GM23248 (cell line): Measurements from ENCODE around the gene GHRH.

Experiments used
- EZH2 ChIP-seq: fragments of 200-600 bp; sonication (generic); IDR thresholded peaks from 2 replicates; pipeline ENCODE4 v1.6.1; 2018; ENCODE audit warnings: antibody characterized with exemption, mild to moderate bottlenecking; ENCODE audit not compliant: insufficient read depth, poor library complexity, severe bottlenecking
- EZH2phosphoT487 ChIP-seq: fragments of 200-600 bp; sonication (generic); IDR thresholded peaks from 2 replicates; pipeline ENCODE4 v1.6.1; 2018; ENCODE audit warnings: antibody characterized with exemption, moderate library complexity, mild to moderate bottlenecking, low read depth; ENCODE audit not compliant: insufficient read depth

GRCh38 chr20:37256286-37256685 is 5.3 kb downstream of the GHRH start:
- TF ChIP-seq EZH2phosphoT487, result no peak
- TF ChIP-seq EZH2, result no peak
